GM12874 (cell line): Measurements from ENCODE around the gene TMEM208.

Source experiments
- TF ChIP-seq, protein P1 (sequence below): IDR thresholded peaks from 2 replicates; pipeline ENCODE4 v1.5.1; 2011; ENCODE audit warnings: low read depth, mild to moderate bottlenecking, control low read depth, low read length, moderate library complexity; ENCODE audit not compliant: insufficient read depth

The TMEM208 gene

DNA sequence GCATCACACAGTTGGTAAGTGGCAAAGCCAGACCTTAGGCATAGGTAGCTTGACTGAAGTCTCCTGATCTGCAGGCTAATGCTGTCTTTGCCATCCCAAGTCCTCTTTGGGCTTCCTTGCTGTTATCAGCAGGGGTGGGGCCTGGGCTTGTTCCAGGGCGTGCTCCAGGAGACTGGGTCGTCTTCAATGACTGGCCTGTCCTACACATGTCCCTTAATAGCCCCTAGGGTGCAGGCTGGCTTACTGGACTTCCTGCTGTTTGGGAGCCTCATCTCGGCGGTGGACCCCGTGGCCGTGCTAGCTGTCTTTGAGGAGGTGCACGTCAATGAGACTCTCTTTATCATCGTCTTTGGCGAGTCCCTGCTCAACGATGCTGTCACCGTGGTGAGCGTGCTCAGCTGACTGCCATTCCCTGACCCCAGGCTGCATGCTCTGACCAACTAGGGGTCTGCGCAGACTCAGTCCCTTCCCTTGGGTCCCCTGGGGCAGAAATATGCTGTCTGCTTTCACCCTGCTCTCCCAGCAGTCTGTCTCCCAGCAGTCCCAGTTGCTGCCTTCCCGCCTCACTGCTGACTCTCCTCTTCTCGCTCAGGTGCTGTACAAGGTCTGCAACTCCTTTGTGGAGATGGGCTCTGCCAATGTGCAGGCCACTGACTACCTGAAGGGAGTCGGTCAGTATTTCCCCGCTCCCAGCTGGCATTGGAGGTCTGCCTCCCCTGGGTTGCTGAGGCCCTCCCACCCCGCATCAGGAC, 28.0 kb downstream of the TMEM208 start:
- TF ChIP-seq, protein P1, sequence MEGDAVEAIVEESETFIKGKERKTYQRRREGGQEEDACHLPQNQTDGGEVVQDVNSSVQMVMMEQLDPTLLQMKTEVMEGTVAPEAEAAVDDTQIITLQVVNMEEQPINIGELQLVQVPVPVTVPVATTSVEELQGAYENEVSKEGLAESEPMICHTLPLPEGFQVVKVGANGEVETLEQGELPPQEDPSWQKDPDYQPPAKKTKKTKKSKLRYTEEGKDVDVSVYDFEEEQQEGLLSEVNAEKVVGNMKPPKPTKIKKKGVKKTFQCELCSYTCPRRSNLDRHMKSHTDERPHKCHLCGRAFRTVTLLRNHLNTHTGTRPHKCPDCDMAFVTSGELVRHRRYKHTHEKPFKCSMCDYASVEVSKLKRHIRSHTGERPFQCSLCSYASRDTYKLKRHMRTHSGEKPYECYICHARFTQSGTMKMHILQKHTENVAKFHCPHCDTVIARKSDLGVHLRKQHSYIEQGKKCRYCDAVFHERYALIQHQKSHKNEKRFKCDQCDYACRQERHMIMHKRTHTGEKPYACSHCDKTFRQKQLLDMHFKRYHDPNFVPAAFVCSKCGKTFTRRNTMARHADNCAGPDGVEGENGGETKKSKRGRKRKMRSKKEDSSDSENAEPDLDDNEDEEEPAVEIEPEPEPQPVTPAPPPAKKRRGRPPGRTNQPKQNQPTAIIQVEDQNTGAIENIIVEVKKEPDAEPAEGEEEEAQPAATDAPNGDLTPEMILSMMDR: no peak

GRCh38 chr16:67255553-67256221, 28.8 kb downstream of the TMEM208 start:
- TF ChIP-seq, protein P1: no peak

DNA sequence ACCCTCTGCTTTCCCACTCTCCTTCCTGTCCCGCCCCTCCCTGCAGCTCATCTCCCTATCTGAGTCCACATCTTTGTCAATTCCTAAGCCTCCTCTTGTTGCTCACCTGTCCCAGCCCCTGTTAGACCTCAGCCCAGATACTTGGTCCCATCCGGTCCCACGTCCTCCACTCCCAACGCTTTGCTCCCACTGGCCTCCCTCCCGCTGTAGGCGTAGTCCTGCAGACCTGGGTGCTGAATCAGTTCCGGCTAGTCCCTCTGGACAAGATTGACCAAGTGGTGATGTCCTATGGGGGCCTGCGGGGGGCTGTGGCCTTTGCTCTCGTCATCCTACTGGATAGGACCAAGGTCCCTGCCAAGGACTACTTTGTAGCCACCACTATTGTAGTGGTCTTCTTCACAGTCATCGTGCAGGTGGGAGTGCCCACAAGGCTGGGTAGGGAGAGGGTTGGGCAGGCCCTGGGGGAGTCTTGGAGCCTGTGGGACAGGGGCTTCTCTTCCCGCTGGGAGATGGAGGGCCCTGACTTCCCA, 29.8 kb downstream of the TMEM208 start:
- TF ChIP-seq, protein P1: no peak

- TF ChIP-seq, protein P1: no peak
Measured at GRCh38 chr16:67257486-67258160, 30.7 kb downstream of the TMEM208 start.

GRCh38 chr16:67258161-67258835, 31.4 kb downstream of the TMEM208 start:
- TF ChIP-seq, protein P1: no peak

GRCh38 chr16:67259705-67260104, 32.8 kb downstream of the TMEM208 start:
- TF ChIP-seq, protein P1: no peak
